Activated naive CD4-positive, alpha-beta T cell treated with anti-CD3 and anti-CD28 coated beads, Interleukin-2, amount 10 ng/mL, durations not matched to agents 7 days and 5 days (primary cell): ENCODE data around the gene UIMC1.
"Not testable (repeated sequence)": the region's sequence is repeated elsewhere in the genome, so short reads cannot be mapped to it uniquely, and the experiment has no call there.

Source experiments
- CTCF ChIA-PET: fragments of 350-600 bp; sonication (Branson Sonifier 250); formaldehyde crosslinking; loops from one replicate; lab custom pipeline; 2021; ENCODE audit warnings: antibody characterized with exemption; lab: Charles Lee
- DNase-seq: peaks from one replicate; pipeline ENCODE4 v3.0.0-alpha.2; 2020
- H3K27ac Mint-ChIP-seq: one replicate; pipeline ENCODE4 v1.8.0; 2021; ENCODE audit warnings: mild to moderate bottlenecking, moderate library complexity, mixed read lengths
- H3K27me3 Mint-ChIP-seq: one replicate; pipeline ENCODE4 v1.8.0; 2021; ENCODE audit warnings: mild to moderate bottlenecking, mixed read lengths
- H3K36me3 Mint-ChIP-seq: one replicate; pipeline ENCODE4 v1.8.0; 2021; ENCODE audit warnings: mixed read lengths
- H3K4me1 Mint-ChIP-seq: one replicate; pipeline ENCODE4 v1.8.0; 2021; ENCODE audit warnings: mixed read lengths
- H3K4me3 Mint-ChIP-seq: one replicate; pipeline ENCODE4 v1.8.0; 2021; ENCODE audit warnings: mild to moderate bottlenecking, moderate library complexity, mixed read lengths
- H3K9me3 Mint-ChIP-seq: one replicate; pipeline ENCODE4 v1.8.0; 2021; ENCODE audit warnings: mixed read lengths

The UIMC1 gene

DNA sequence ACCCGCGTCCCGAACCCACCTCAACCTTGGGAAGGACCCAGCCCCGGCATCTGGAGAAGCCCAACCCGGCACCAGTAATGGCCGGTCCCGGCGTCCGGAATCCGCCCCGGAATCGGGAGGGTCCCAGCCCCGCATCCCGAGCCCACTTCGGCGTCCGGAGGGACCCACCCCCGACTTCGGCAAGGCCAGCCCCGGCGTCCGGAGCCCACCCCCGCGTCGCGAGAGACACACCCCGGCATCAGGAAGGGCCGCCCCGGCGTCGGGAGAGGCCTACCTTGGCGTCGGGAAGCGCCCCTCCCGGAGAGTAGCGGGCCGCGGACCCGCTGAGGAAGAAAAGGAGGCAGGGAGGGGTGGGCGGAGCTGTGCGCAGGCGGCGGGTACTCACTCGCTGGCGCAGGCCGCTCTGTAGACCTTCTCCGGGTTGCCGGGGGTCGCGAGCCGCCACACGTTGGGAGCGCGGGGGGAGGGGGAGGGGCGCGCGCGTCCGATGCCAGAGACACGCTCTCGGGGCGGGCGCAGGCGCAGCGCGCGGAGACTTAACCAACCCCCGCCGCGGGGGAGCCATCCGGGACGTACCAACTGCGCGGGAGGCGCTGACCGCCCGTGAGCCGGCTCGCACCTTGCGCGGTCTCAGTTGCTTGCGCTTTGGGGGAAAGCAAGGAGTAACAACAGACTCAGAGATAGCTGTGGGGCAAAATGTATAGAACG is at the start of gene UIMC1:
Gene UIMC1 (minus strand): TSS at position 515 of the 708 bp plus-strand sequence. CDS start 24,164 bp downstream, outside the sequence.
- Mint-ChIP-seq H3K4me1 (peaks cover 30% of the 10 kb centered on the region), H3K27ac (peak within 1 kb of the TSS; percentile 95), H3K4me3 (peak within 1 kb of the TSS; percentile 91), H3K36me3 (peaks cover 16% of the 10 kb centered on the region), H3K27me3 (no peaks in the 10 kb centered on the region), H3K9me3 (no peaks in the 10 kb centered on the region)
- DNase-seq: peak; percentile 92
- CTCF ChIA-PET: interaction anchor here (0.8 to 1.5 kb wide), 8 partner anchors 8 to 349 kb away, joined by 3 to 5 read pairs (median 3); no protein-coding TSS in a partner anchor

DNA sequence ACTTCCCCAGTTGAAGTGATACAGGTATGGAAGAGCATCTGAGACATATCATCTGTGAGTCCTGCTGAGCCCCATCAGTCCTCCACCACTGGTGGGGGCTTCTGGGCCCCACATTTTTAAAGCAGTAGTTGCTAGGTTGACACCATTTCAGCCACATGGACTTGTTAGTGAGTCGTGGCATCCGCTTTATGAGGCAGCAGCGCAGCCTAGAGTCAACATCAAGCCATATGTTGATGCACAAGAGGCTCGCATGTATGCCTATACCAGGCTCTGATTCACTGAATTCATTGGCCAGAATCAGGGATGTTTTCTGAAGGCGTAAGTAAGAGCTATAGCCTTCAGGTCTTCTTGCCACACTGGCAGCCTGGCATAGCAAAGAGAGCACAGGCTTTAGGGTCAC is 42.7 kb upstream of the UIMC1 start:
- no peaks in the 10 kb centered on the region for H3K4me1 Mint-ChIP-seq
- H3K27ac Mint-ChIP-seq: no peak overlapping the region
- H3K9me3 Mint-ChIP-seq: no peaks in the 10 kb centered on the region
- H3K4me3 Mint-ChIP-seq: no peak overlapping the region
- H3K36me3 Mint-ChIP-seq: peaks cover 40% of the 10 kb centered on the region
- no peak for DNase-seq
- CTCF ChIA-PET: no interaction called here
- H3K27me3 Mint-ChIP-seq: no peaks in the 10 kb centered on the region

- H3K27ac Mint-ChIP-seq, H3K4me3 Mint-ChIP-seq, DNase-seq, H3K4me1 Mint-ChIP-seq, H3K27me3 Mint-ChIP-seq, H3K9me3 Mint-ChIP-seq, CTCF ChIA-PET: not testable (repeated sequence)
- peaks cover 40% of the 10 kb centered on the region for H3K36me3 Mint-ChIP-seq
Measured at GRCh38 chr5:177048531-177048930, 42.0 kb upstream of the UIMC1 start.

DNA sequence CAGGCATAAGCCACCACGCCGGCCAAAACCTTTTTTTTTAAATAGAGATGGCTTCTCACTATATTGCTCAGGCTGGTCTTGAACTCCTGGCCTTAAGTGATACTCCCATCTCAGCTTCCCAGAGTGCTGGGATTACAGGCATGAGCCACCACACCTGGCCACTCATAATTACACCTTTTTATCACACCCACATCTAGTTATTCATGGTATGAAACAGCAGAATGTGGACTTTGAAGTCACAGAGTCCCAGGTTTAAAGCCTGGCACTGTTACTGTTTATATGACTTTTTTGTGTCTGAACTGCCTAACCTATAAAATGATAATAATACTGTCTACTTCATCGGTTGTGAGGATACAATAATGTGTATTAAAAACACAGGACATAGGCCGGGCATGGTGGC is 39.1 kb upstream of the UIMC1 start:
- no peaks in the 10 kb centered on the region for H3K27me3 Mint-ChIP-seq
- no peak overlapping the region for H3K27ac Mint-ChIP-seq
- H3K4me1 Mint-ChIP-seq: no peaks in the 10 kb centered on the region
- no peaks in the 10 kb centered on the region for H3K9me3 Mint-ChIP-seq
- CTCF ChIA-PET: no interaction called here
- H3K4me3 Mint-ChIP-seq: no peak overlapping the region
- DNase-seq: no peak
- peaks cover 44% of the 10 kb centered on the region for H3K36me3 Mint-ChIP-seq

DNA sequence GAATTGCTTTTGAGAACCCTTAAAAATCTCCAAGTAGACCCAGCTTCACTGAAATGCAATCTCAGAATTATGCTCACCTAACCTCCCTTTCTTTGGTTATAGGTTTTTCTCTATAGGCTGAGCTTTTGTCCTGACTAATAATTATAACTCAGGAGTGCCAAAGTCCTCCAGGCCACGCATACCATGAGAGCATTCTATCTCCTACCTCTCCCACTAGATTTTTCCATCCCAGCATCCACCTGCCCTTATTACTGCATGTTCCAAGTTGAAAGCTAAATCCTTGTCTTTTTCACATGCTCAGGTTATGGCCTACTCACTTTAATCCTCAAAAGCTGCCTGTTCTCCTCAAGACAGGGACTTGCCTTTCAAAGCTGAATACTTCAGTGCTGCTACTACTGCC is 38.1 kb upstream of the UIMC1 start:
- Mint-ChIP-seq H3K36me3 (peaks cover 41% of the 10 kb centered on the region), H3K9me3 (no peaks in the 10 kb centered on the region), H3K4me1 (no peaks in the 10 kb centered on the region), H3K4me3 (no peak overlapping the region), H3K27me3 (no peaks in the 10 kb centered on the region), H3K27ac (no peak overlapping the region)
- DNase-seq: no peak
- CTCF ChIA-PET: no interaction called here

DNA sequence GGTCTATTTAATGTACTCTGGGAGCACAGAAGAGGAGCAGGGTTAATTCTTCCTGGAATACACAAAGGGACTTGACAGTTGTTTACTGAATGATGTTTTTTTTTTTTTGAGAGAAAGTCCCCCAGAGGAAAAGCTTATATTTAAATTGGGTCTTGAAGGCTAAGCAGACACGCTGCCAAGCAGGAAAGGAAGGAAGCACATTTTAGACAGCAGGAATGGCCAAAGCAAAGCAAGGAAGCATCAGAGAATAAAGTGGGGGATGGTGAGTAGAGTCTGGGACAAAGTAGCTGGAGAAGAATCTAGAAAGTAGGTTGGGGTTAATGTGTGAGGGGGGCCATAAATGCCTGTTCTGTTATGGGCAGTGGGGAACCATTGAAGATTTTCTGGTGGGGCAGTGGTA is 37.4 kb upstream of the UIMC1 start:
- CTCF ChIA-PET: no interaction called here
- H3K4me1 Mint-ChIP-seq: no peaks in the 10 kb centered on the region
- no peak overlapping the region for H3K4me3 Mint-ChIP-seq
- peaks cover 37% of the 10 kb centered on the region for H3K36me3 Mint-ChIP-seq
- no peak for DNase-seq
- no peaks in the 10 kb centered on the region for H3K27me3 Mint-ChIP-seq
- H3K9me3 Mint-ChIP-seq: no peaks in the 10 kb centered on the region
- no peak overlapping the region for H3K27ac Mint-ChIP-seq

DNA sequence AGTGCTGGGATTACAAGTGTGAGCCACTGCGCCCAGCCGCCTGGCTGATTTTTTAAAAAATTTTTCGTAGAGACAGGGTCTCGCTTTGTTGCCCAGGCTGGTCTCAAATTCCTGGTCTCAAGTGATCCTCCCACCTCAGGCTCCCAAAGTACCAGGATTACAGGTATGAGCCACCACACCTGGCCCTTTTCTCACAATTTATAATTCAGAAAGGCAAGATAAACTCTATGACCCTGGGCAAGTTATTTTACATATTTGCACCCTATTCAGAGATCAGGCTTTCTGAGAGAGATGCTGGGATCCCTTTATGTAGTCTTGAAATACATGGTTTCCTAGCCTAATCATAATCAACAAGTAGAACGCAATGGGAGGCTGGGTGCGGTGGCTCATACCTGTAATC is 36.5 kb upstream of the UIMC1 start:
- Mint-ChIP-seq H3K27ac (no peak overlapping the region), H3K4me1 (no peaks in the 10 kb centered on the region), H3K9me3 (no peaks in the 10 kb centered on the region), H3K36me3 (peaks cover 37% of the 10 kb centered on the region), H3K4me3 (no peak overlapping the region), H3K27me3 (no peaks in the 10 kb centered on the region)
- CTCF ChIA-PET: no interaction called here
- DNase-seq: no peak

DNA sequence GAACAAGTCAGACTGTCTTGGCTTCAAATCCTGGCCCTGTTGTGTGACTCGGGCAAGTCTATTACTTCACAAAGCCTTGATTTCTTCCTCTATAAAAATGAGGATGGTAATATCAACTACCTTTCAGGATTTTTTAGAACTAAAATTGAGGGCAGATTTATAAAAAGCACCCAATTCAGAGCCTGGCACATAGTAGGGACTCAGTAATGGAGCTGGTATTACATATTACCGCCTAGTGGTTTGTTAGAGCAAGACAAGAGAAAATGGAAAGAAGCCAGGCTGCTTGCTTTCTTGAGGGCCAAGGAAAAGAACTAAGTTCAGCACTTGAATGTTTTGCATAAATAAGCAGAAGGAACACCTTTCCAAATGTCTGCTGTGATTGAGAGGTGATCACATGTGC is 35.4 kb upstream of the UIMC1 start:
- H3K27ac Mint-ChIP-seq: no peak overlapping the region
- H3K36me3 Mint-ChIP-seq: peaks cover 30% of the 10 kb centered on the region
- DNase-seq: no peak
- H3K9me3 Mint-ChIP-seq: no peaks in the 10 kb centered on the region
- H3K4me3 Mint-ChIP-seq: no peak overlapping the region
- no peaks in the 10 kb centered on the region for H3K4me1 Mint-ChIP-seq
- CTCF ChIA-PET: interaction anchor here (1.1 kb wide), 1 partner anchor 30 kb away, joined by 4 read pairs; no protein-coding TSS in a partner anchor
- no peaks in the 10 kb centered on the region for H3K27me3 Mint-ChIP-seq

DNA sequence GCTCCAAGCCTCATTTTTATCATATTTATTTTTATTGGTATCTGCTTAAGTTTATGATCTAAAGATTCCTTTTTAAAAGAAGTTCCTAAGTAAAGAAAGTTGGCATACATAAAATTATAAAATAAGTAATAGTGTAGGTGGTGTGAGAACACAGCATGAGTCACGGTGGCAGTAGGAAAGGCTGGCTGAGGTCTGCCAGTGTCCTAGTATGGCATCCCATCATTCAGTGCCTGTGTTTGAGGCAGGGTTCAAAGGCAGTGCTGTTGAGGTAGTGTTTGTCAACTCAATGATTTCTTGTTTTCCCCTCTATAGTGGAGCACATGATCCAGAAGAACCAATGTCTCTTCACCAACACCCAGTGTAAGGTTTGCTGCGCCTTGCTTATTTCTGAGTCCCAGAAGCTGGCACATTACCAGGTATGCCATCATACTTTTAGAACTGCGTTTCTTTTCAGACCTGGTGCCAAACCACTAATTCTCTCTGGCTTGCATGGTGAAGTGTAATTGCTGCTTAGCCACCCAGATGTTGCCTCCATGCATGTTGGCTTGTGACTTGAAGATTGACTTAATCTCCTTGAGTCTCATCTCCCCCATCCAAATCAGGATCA is 34.3 kb upstream of the UIMC1 start:
- peaks cover 37% of the 10 kb centered on the region for H3K36me3 Mint-ChIP-seq
- no peaks in the 10 kb centered on the region for H3K27me3 Mint-ChIP-seq
- H3K4me3 Mint-ChIP-seq: no peak overlapping the region
- peaks cover 7% of the 10 kb centered on the region for H3K4me1 Mint-ChIP-seq
- CTCF ChIA-PET: interaction anchor here (1.1 kb wide), 1 partner anchor 31 kb away, joined by 4 read pairs; no protein-coding TSS in a partner anchor
- H3K27ac Mint-ChIP-seq: no peak overlapping the region
- no peaks in the 10 kb centered on the region for H3K9me3 Mint-ChIP-seq
- DNase-seq: no peak

DNA sequence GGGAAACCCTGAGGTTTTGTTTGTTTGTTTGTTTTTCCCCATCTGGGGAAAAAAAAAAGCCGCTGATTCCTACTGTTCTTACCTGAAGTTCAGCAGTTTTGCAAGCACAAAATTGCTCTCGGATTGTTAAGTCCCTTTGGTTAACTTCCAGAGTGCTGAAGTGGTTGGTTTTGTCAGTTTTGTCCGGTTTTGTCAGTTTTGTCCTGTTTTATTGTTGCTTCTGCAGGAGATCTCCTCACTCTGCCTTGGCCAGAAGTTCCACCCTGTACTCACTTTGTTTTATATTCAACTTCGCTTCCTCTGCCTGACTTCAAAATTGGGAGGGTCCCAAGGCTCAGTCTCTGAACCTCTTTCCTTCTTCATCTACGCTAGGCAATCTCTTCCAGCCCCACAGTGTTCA is 30.3 kb upstream of the UIMC1 start:
- Mint-ChIP-seq H3K27me3 (no peaks in the 10 kb centered on the region), H3K36me3 (peaks cover 25% of the 10 kb centered on the region), H3K4me1 (peaks cover 16% of the 10 kb centered on the region), H3K9me3 (no peaks in the 10 kb centered on the region), H3K4me3 (no peak overlapping the region), H3K27ac (no peak overlapping the region)
- CTCF ChIA-PET: no interaction called here
- DNase-seq: no peak

- CTCF ChIA-PET: no interaction called here
- Mint-ChIP-seq H3K36me3 (peaks cover 23% of the 10 kb centered on the region), H3K27ac (no peak overlapping the region), H3K4me1 (peaks cover 18% of the 10 kb centered on the region), H3K4me3 (no peak overlapping the region), H3K27me3 (no peaks in the 10 kb centered on the region), H3K9me3 (peaks cover 2% of the 10 kb centered on the region)
- no peak for DNase-seq
Measured at GRCh38 chr5:177036443-177036842, 29.9 kb upstream of the UIMC1 start.

DNA sequence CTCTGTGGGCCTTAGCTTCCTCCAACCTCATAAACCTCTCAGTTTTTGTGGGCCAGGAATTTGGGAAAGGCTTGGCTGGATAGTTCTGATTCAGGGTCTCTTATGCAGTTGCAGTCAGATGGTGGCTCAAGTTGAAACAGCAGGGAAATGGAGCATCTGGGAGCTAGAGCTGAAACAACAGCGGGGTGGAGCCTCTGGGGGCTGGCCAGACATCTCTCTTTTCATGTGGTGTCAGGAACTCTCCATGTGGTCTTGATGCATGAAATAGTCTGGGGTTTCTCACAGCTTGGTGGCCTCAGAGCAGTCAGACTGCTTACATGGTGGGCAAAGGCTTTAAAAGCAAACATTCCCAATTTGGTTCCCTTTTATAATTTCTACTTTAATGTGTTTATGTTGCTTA is 29.4 kb upstream of the UIMC1 start:
- Mint-ChIP-seq H3K36me3 (peaks cover 22% of the 10 kb centered on the region), H3K27ac (no peak overlapping the region), H3K4me1 (peaks cover 19% of the 10 kb centered on the region), H3K9me3 (peaks cover 3% of the 10 kb centered on the region), H3K4me3 (no peak overlapping the region), H3K27me3 (no peaks in the 10 kb centered on the region)
- DNase-seq: no peak
- CTCF ChIA-PET: interaction anchor here (0.7 kb wide), 1 partner anchor 1740 kb away, joined by 4 read pairs; no protein-coding TSS in a partner anchor

DNA sequence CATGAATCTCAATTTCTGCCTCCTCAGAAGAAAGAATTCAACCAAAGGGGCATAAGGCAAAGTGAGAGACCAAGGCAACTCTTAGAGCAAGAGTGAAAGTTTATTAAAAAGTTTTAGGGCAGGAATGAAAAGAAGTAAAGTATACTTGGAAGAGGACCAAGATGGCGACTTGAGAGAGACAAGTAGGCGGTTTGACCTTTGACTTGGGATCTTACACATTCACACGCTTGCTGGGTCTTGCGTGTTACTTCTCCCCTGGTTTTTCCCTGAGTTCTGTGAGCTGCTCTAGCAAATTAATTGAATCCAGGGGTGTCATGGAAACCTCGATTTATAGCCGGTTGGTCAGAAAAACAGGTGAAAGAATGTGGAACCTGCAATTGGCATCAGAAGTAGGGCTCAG is 22.9 kb upstream of the UIMC1 start:
- peaks cover 20% of the 10 kb centered on the region for H3K4me1 Mint-ChIP-seq
- DNase-seq: no peak
- CTCF ChIA-PET: no interaction called here
- H3K9me3 Mint-ChIP-seq: peaks cover 3% of the 10 kb centered on the region
- no peak overlapping the region for H3K4me3 Mint-ChIP-seq
- H3K36me3 Mint-ChIP-seq: peaks cover 38% of the 10 kb centered on the region
- H3K27me3 Mint-ChIP-seq: no peaks in the 10 kb centered on the region
- no peak overlapping the region for H3K27ac Mint-ChIP-seq

DNA sequence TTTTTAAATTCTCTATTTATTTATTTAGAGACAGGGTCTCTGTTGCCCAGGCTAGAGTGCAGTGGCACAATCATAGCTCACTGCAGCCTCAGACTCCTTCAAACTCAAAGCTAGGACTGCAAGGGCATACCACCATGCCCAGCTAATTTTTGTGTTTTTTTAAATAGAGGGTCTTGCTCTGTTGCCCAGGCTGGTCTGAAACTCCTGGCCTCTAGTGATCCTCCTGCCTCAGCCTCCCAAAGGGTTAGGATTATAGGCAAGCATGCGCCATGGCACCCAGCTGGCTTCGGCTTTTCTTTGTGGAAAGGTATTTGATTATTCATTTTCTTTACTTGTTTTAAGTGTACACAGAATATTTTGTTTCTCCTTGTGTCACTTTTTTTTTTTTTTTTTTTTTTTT is 21.1 kb upstream of the UIMC1 start:
- H3K9me3 Mint-ChIP-seq: peaks cover 3% of the 10 kb centered on the region
- no peak overlapping the region for H3K4me3 Mint-ChIP-seq
- H3K27ac Mint-ChIP-seq: no peak overlapping the region
- no peaks in the 10 kb centered on the region for H3K27me3 Mint-ChIP-seq
- CTCF ChIA-PET: no interaction called here
- DNase-seq: no peak
- H3K36me3 Mint-ChIP-seq: peaks cover 36% of the 10 kb centered on the region
- H3K4me1 Mint-ChIP-seq: peaks cover 31% of the 10 kb centered on the region

- no peak for DNase-seq
- no peak overlapping the region for H3K27ac Mint-ChIP-seq
- peaks cover 27% of the 10 kb centered on the region for H3K36me3 Mint-ChIP-seq
- H3K4me1 Mint-ChIP-seq: peaks cover 44% of the 10 kb centered on the region
- CTCF ChIA-PET: no interaction called here
- H3K27me3 Mint-ChIP-seq: no peaks in the 10 kb centered on the region
- no peaks in the 10 kb centered on the region for H3K9me3 Mint-ChIP-seq
- H3K4me3 Mint-ChIP-seq: no peak overlapping the region
Measured at GRCh38 chr5:177025101-177025601, 18.6 kb upstream of the UIMC1 start.
